Neuronal stem cell (in vitro differentiated cells): ENCODE measurements around the gene RBMS3.

ENCODE experiments used
- DNase-seq: peaks from one replicate; pipeline ENCODE4 v3.0.0-alpha.2; 2013; ENCODE audit warnings: low spot score
- H2AFZ ChIP-seq: one replicate; pipeline ENCODE4 v1.6.1; 2013; ENCODE audit warnings: mild to moderate bottlenecking, low read length, inconsistent platforms
- H2AK5ac ChIP-seq: 2 replicates; pipeline ENCODE4 v1.6.1; 2013; ENCODE audit warnings: low read depth, mild to moderate bottlenecking, inconsistent platforms, low read length, moderate library complexity, mixed read lengths
- H2BK120ac ChIP-seq: 2 replicates; pipeline ENCODE4 v1.6.1; 2013; ENCODE audit warnings: low read depth, mild to moderate bottlenecking, inconsistent platforms, low read length, moderate library complexity, mixed read lengths
- H2BK12ac ChIP-seq: one replicate; pipeline ENCODE4 v1.6.1; 2013; ENCODE audit warnings: low read length, inconsistent platforms
- H2BK15ac ChIP-seq: 2 replicates; pipeline ENCODE4 v1.6.1; 2013; ENCODE audit warnings: mild to moderate bottlenecking, low read length, inconsistent platforms, mixed read lengths
- H2BK5ac ChIP-seq: one replicate; pipeline ENCODE4 v1.6.1; 2013; ENCODE audit warnings: inconsistent platforms, mild to moderate bottlenecking, low read length, moderate library complexity
- H3K14ac ChIP-seq: one replicate; pipeline ENCODE4 v1.6.1; 2013; ENCODE audit warnings: low read length, inconsistent platforms
- H3K18ac ChIP-seq: 2 replicates; pipeline ENCODE4 v1.6.1; 2013; ENCODE audit warnings: low read length, inconsistent platforms
- H3K23ac ChIP-seq: 2 replicates; pipeline ENCODE4 v1.6.1; 2013; ENCODE audit warnings: low read depth, mild to moderate bottlenecking, mixed read lengths, low read length, inconsistent platforms; ENCODE audit not compliant: poor library complexity
- H3K27ac ChIP-seq: replicated peaks from 3 replicates; pipeline ENCODE4 v1.5.1; 2013; ENCODE audit warnings: low read length, inconsistent platforms
- H3K27me3 ChIP-seq, 3 experiments: 2 replicates each; pipeline ENCODE4 v1.6.1; 2013; ENCODE audit warnings: low read length in 3 of 3, mild to moderate bottlenecking in 2 of 3, inconsistent platforms in 1 of 3, low read depth in 1 of 3, mixed read lengths in 1 of 3, moderate library complexity in 1 of 3; ENCODE audit not compliant: control insufficient read depth in 3 of 3, insufficient read depth in 3 of 3
- H3K36me3 ChIP-seq, 2 donors: replicated peaks in 1 of 2; 2 replicates each; pipeline ENCODE4 v1.6.1; 2013; ENCODE audit warnings: low read length in 2 of 2; ENCODE audit not compliant: control insufficient read depth in 2 of 2, insufficient read depth in 2 of 2
- H3K4ac ChIP-seq: 2 replicates; pipeline ENCODE4 v1.6.1; 2013; ENCODE audit warnings: inconsistent platforms, mild to moderate bottlenecking, low read length, moderate library complexity
- H3K4me1 ChIP-seq, 2 donors: 1 replicate in 1 of 2; 2 replicates in 1 of 2; pipeline ENCODE4 v1.6.1; 2013; ENCODE audit warnings: low read length in 2 of 2, low read depth in 1 of 2; ENCODE audit not compliant: control insufficient read depth in 2 of 2, insufficient read depth in 1 of 2
- H3K4me2 ChIP-seq: one replicate; pipeline ENCODE4 v1.6.1; 2013; ENCODE audit warnings: mild to moderate bottlenecking, low read length, inconsistent platforms; ENCODE audit not compliant: insufficient read depth, poor library complexity, severe bottlenecking
- H3K4me3 ChIP-seq, 2 donors: 2 replicates each; pipeline ENCODE4 v1.5.1; 2013; ENCODE audit warnings: low read length in 2 of 2, mild to moderate bottlenecking in 2 of 2, inconsistent platforms in 1 of 2, moderate library complexity in 1 of 2
- H3K79me1 ChIP-seq: one replicate; pipeline ENCODE4 v1.6.1; 2013; ENCODE audit warnings: low read depth, mild to moderate bottlenecking, inconsistent platforms, low read length, moderate library complexity
- H3K9ac ChIP-seq: one replicate; pipeline ENCODE4 v1.6.1; 2013; ENCODE audit warnings: mild to moderate bottlenecking, low read depth, low read length, inconsistent platforms; ENCODE audit not compliant: poor library complexity
- H3K9me3 ChIP-seq, 2 donors: replicated peaks in 1 of 2; 2 replicates each; pipeline versions ENCODE3 to v1.6.1; 2013; ENCODE audit warnings: low read length in 2 of 2, mild to moderate bottlenecking in 2 of 2, inconsistent platforms in 1 of 2, low read depth in 1 of 2, mixed read lengths in 1 of 2, moderate library complexity in 1 of 2; ENCODE audit not compliant: control insufficient read depth in 2 of 2, insufficient read depth in 1 of 2
- H4K8ac ChIP-seq: one replicate; pipeline ENCODE4 v1.6.1; 2013; ENCODE audit warnings: low read depth, mild to moderate bottlenecking, inconsistent platforms, low read length, moderate library complexity
- H4K91ac ChIP-seq: one replicate; pipeline ENCODE4 v1.6.1; 2013; ENCODE audit warnings: low read length, low read depth, mild to moderate bottlenecking, inconsistent platforms; ENCODE audit not compliant: poor library complexity
- WGBS, 2 donors: extraction: QIAGEN DNeasy Blood & Tissue Kit; methylation state at CpG; one replicate each; pipeline ENCODE4 v1.1.7; 2013; ENCODE audit warnings: missing lambda C conversion rate in 2 of 2, mixed read lengths in 1 of 2; ENCODE audit not compliant: insufficient read length in 2 of 2, insufficient replicate concordance in 1 of 2; ENCODE audit errors: extremely low coverage in 2 of 2; 5-methylcytosine and 5-hydroxymethylcytosine counted together

RBMS3 gene

DNA sequence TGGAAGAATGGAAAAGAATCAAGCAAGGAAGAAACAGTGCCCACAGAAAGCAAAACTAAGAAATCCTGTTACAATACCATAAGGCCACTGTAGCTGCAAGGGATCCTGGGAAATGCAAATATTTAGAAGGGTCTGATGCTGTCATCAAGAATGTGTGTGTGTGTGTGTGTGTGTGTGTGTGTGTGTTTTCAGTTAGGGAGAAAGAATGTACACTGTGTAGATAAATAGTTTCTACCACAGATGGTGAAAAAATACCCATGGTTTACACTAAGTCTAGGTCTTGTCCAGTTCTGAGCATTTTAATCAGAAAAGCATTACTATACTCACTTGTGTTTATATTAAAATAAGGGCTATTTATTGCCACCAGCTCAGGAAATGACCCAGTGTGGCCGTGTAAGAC, 355.0 kb downstream of the RBMS3 start:
- H3K14ac ChIP-seq, result no peak overlapping the region
- H2BK5ac ChIP-seq, result no peak overlapping the region
- no peak overlapping the region for H4K8ac ChIP-seq
- no peak overlapping the region for H3K23ac ChIP-seq
- no peaks in the 10 kb centered on the region for H3K36me3 ChIP-seq
- no peaks in the 10 kb centered on the region for H3K79me1 ChIP-seq
- H3K27ac ChIP-seq, result no peak overlapping the region
- peaks cover 0 to 2% of the 10 kb centered on the region in 2 donors for H3K4me1 ChIP-seq
- no peak overlapping the region for H2BK15ac ChIP-seq
- no peak for DNase-seq
- no peak overlapping the region for H3K4me2 ChIP-seq
- H2BK120ac ChIP-seq, result no peak overlapping the region
- H3K18ac ChIP-seq, result no peak overlapping the region
- no CpG with 5 or more reads among the region's 1 CpG for WGBS, 2 donors
- H3K4me3 ChIP-seq, result no peak overlapping the region
- H3K4ac ChIP-seq, result no peak overlapping the region
- H3K9me3 ChIP-seq, result peaks cover 1 to 8% of the 10 kb centered on the region in 2 donors
- H2BK12ac ChIP-seq, result no peak overlapping the region
- no peaks in the 10 kb centered on the region for H3K27me3 ChIP-seq
- H2AK5ac ChIP-seq, result no peak overlapping the region
- H2AFZ ChIP-seq, result no peak overlapping the region
- no peak overlapping the region for H4K91ac ChIP-seq
- H3K9ac ChIP-seq, result no peak overlapping the region

DNA sequence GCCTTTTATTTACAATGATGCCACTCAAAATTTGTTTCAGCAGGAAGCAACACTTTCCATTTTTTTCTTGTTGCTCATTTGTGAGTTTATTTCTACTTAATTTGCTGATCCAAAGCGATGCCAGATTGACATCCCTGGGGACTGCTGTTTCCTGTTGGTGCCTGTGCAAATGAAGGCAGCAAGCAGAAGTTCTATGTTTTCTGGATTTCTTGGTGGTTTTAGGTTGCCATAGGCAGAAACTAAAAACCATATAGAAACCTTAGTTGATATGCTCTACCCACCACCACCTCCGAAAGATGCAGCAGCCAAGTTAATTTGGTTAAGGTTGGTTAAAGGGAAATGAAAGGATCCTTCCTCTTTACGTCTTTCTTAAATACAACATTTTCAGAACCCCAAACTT, 356.2 kb downstream of the RBMS3 start:
- no peak overlapping the region for H4K91ac ChIP-seq
- H2BK12ac ChIP-seq, result no peak overlapping the region
- H2AK5ac ChIP-seq, result no peak overlapping the region
- no peaks in the 10 kb centered on the region for H3K4me1 ChIP-seq
- no peak overlapping the region for H3K23ac ChIP-seq
- no peak overlapping the region for H3K14ac ChIP-seq
- no peak overlapping the region for H2BK120ac ChIP-seq
- H3K36me3 ChIP-seq, result no peaks in the 10 kb centered on the region
- H3K9me3 ChIP-seq, result peaks cover 1 to 8% of the 10 kb centered on the region in 2 donors
- no peaks in the 10 kb centered on the region for H3K79me1 ChIP-seq
- H3K4me2 ChIP-seq, result no peak overlapping the region
- WGBS, 2 donors, result no CpG with 5 or more reads among the region's 3 CpGs
- no peak overlapping the region for H3K9ac ChIP-seq
- H3K4ac ChIP-seq, result no peak overlapping the region
- no peaks in the 10 kb centered on the region for H3K27me3 ChIP-seq
- H3K27ac ChIP-seq, result no peak overlapping the region
- H4K8ac ChIP-seq, result no peak overlapping the region
- H3K18ac ChIP-seq, result no peak overlapping the region
- H2BK5ac ChIP-seq, result no peak overlapping the region
- H2BK15ac ChIP-seq, result no peak overlapping the region
- no peak overlapping the region for H2AFZ ChIP-seq
- DNase-seq, result no peak
- H3K4me3 ChIP-seq, result no peak overlapping the region

DNA sequence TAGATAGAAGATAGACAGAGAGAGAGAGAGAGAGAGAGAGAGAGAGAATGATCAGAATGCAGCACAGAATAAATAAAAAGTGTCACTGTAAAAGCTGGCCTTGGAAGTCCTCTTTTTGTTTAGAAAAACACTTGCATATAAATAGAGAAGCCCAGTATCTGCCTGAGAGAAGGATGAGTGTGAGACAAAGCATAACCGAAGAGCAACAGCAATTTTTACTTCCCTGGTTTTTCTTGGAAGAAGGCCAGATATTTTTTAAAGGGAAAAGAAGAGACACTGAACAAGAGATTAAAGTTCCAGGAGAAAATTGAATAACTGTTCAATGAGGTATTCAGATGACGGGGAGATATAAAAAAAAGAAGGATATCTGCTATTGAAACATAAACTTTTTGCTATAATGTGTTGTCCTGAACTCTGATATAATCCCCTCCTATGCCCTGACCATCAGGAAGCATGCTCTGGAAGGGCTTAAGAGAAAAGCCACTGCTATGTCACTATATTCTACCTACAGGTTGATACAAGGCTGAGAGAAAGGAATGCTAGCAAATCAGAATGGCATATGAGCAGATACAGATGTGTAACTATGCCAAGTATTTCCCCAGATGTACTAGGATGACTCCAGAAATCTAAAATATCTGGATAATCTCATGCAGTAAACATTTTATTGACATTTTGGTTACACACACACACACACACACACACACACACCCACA, 358.9 kb downstream of the RBMS3 start:
- no peak overlapping the region for H3K4me3 ChIP-seq
- no peak overlapping the region for H4K8ac ChIP-seq
- no peaks in the 10 kb centered on the region for H3K4me1 ChIP-seq
- H3K36me3 ChIP-seq, result no peaks in the 10 kb centered on the region
- H3K4me2 ChIP-seq, result no peak overlapping the region
- H2BK120ac ChIP-seq, result no peak overlapping the region
- H3K27me3 ChIP-seq, result no peaks in the 10 kb centered on the region
- no peak overlapping the region for H2AFZ ChIP-seq
- H2BK5ac ChIP-seq, result no peak overlapping the region
- no peak overlapping the region for H3K23ac ChIP-seq
- no peak overlapping the region for H3K27ac ChIP-seq
- H2BK12ac ChIP-seq, result no peak overlapping the region
- no peak overlapping the region for H2AK5ac ChIP-seq
- no peak overlapping the region for H3K18ac ChIP-seq
- no peak overlapping the region for H3K4ac ChIP-seq
- no peak overlapping the region for H3K9ac ChIP-seq
- H4K91ac ChIP-seq, result no peak overlapping the region
- H3K9me3 ChIP-seq, result peaks cover 1 to 8% of the 10 kb centered on the region in 2 donors
- no CpG with 5 or more reads among the region's 2 CpGs for WGBS, 2 donors
- DNase-seq, result no peak
- H2BK15ac ChIP-seq, result no peak overlapping the region
- no peaks in the 10 kb centered on the region for H3K79me1 ChIP-seq
- no peak overlapping the region for H3K14ac ChIP-seq

DNA sequence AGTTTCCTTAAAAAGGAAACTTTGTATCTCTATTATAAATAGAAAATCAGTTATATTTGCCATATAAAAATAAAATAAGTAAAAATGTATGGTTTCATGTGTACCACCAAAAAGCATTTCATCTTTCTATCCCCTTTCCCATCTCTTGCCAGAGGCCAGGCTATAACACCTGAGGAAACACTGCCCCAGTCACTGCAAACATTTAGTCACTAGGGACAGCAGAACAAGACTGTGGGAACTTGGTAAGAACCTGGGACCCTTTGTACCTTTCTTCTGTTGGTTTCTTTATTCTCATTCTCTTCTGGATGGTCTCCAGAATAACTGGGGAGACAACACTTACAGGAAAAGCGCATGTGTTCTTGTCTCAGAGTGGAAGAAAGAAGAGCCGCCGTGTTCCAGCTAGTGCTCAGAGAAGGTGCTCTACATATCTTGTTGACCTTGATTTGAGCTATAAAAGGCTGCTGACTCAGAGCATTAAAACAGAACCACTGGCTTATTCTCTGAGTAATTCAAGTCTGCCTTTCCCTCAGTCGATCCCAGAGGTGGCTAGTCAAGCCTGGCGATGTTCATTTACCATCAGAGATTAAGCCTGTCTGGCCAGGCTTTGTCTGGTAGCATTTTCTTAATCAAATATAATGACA, 361.6 kb downstream of the RBMS3 start:
- H3K9ac ChIP-seq, result no peak overlapping the region
- no peak for DNase-seq

More for the DNA sequence above, 361.6 kb downstream of the RBMS3 start:
- H2BK5ac ChIP-seq, result no peak overlapping the region
- H3K4ac ChIP-seq, result no peak overlapping the region
- no peak overlapping the region for H3K18ac ChIP-seq
- no peak overlapping the region for H2BK12ac ChIP-seq
- no peak overlapping the region for H2AK5ac ChIP-seq
- no peak overlapping the region for H3K4me2 ChIP-seq
- no peaks in the 10 kb centered on the region for H3K9me3 ChIP-seq
- H3K23ac ChIP-seq, result no peak overlapping the region
- H2BK120ac ChIP-seq, result no peak overlapping the region
- H3K4me3 ChIP-seq, result no peak overlapping the region
- no peak overlapping the region for H3K14ac ChIP-seq
- H2BK15ac ChIP-seq, result no peak overlapping the region
- no peak overlapping the region for H4K8ac ChIP-seq
- H3K36me3 ChIP-seq, result no peaks in the 10 kb centered on the region
- WGBS, 2 donors, result no CpG with 5 or more reads among the region's 5 CpGs
- H3K4me1 ChIP-seq, result no peaks in the 10 kb centered on the region
- H3K79me1 ChIP-seq, result no peaks in the 10 kb centered on the region
- H4K91ac ChIP-seq, result no peak overlapping the region
- H3K27ac ChIP-seq, result no peak overlapping the region
- H2AFZ ChIP-seq, result no peak overlapping the region
- no peaks in the 10 kb centered on the region for H3K27me3 ChIP-seq
